Measurements from ENCODE around the gene ST3GAL4. TPM values are rescaled to one million over a fixed set of nuclear protein-coding genes. Genes with fewer than 3 reads are reported as not detected.
"Not testable (repeated sequence)": the region's sequence is repeated elsewhere in the genome, so short reads cannot be mapped to it uniquely, and the experiment has no call there.

The ST3GAL4 gene
- total RNA-seq, 1 experiment from 2014 or later, result 17.3 TPM

- no peak for TF ChIP-seq CBFB (CRISPR knock-in tag; IDR thresholded peaks at IDR 0.05; ENCODE audit: low read depth)
These were observed 23.3 kb downstream of the ST3GAL4 start (continued) for GRCh38 chr11:126378763-126379162.

GRCh38 chr11:126380909-126381308 lies 25.4 kb downstream of the ST3GAL4 start:
- Mint-ChIP-seq H3K9me3 (no peaks in the 10 kb centered on the region), H3K36me3 (no peaks in the 10 kb centered on the region), H3K27me3 (ENCODE audit: low read depth) (no peaks in the 10 kb centered on the region), H3K4me1 (peaks cover under 1% of the 10 kb centered on the region), H3K4me3 (no peak overlapping the region), H3K27ac (no peak overlapping the region)
- DNase-seq (ENCODE audit: low spot score) (no peak), ATAC-seq (no peak)
- TF ChIP-seq ZNF121 (CRISPR knock-in tag; IDR thresholded peaks at IDR 0.05) (no peak), HMGXB4 (CRISPR knock-in tag; IDR thresholded peaks at IDR 0.05) (no peak), ZNF232 (CRISPR knock-in tag; IDR thresholded peaks at IDR 0.05) (no peak), CREM (CRISPR knock-in tag; IDR thresholded peaks at IDR 0.05) (no peak), AR (CRISPR knock-in tag; IDR thresholded peaks at IDR 0.05) (no peak), ZNF671 (CRISPR knock-in tag; IDR thresholded peaks at IDR 0.05) (no peak), TEAD4 (CRISPR knock-in tag; IDR thresholded peaks at IDR 0.05) (no peak), ZNF396 (CRISPR knock-in tag; IDR thresholded peaks at IDR 0.05; ENCODE audit: borderline replicate concordance) (no peak), PREB (CRISPR knock-in tag; IDR thresholded peaks at IDR 0.05; ENCODE audit: borderline replicate concordance) (no peak), FOXK1 (CRISPR knock-in tag; IDR thresholded peaks at IDR 0.05) (no peak), ATF1 (CRISPR knock-in tag; IDR thresholded peaks at IDR 0.05) (no peak), EMX1 (CRISPR knock-in tag; IDR thresholded peaks at IDR 0.05) (no peak), ARID4B (CRISPR knock-in tag; IDR thresholded peaks at IDR 0.05; ENCODE audit: borderline replicate concordance) (no peak), ZBTB21 (CRISPR knock-in tag; IDR thresholded peaks at IDR 0.05; ENCODE audit: borderline replicate concordance) (no peak), NR1H2 (CRISPR knock-in tag; IDR thresholded peaks at IDR 0.05) (no peak), ZNF532 (CRISPR knock-in tag; IDR thresholded peaks at IDR 0.05; ENCODE audit: borderline replicate concordance) (no peak), NR3C1 (CRISPR knock-in tag; conservative IDR thresholded peaks at IDR 0.05; ENCODE audit: low read depth) (no peak), NFE2L1 (CRISPR knock-in tag; IDR thresholded peaks at IDR 0.05) (no peak), TEAD1 (CRISPR knock-in tag; IDR thresholded peaks at IDR 0.05) (no peak), GTF2I (CRISPR knock-in tag; conservative IDR thresholded peaks at IDR 0.05) (no peak)
- CTCF ChIA-PET, result interaction anchor here (0.7 to 1.4 kb wide), 2 partner anchors 12 to 70 kb away, joined by 3 to 5 read pairs; no protein-coding TSS in a partner anchor
- POLR2A ChIA-PET, result no interaction called here

GRCh38 chr11:126381960-126382359 lies 26.5 kb downstream of the ST3GAL4 start:
- H3K27ac Mint-ChIP-seq; DNase-seq (ENCODE audit: low spot score); H3K36me3 Mint-ChIP-seq; CTCF ChIA-PET; H3K4me3 Mint-ChIP-seq; ATAC-seq; POLR2A ChIA-PET; H3K27me3 Mint-ChIP-seq (ENCODE audit: low read depth); H3K9me3 Mint-ChIP-seq: not testable (repeated sequence)
- H3K4me1 Mint-ChIP-seq, result peaks cover 11% of the 10 kb centered on the region
